Mesothelial cell of epicardium (in vitro differentiated cells): ENCODE data around the gene ZNF365. TPM values are rescaled to one million over a fixed set of nuclear protein-coding genes. Genes with fewer than 3 reads are reported as not detected.

Experiments used
- DNase-seq, 2 experiments: peaks; one replicate each; pipeline ENCODE4 v3.0.0; 2021; ENCODE audit warnings: low spot score in 2 of 2; ENCODE audit not compliant: unreplicated experiment in 2 of 2
- H3K27ac Mint-ChIP-seq: 2 replicates; pipeline ENCODE4 v1.8.0; 2021; ENCODE audit warnings: mixed read lengths
- H3K27me3 Mint-ChIP-seq: 2 replicates; pipeline ENCODE4 v1.8.0; 2021; ENCODE audit warnings: low read depth, mixed read lengths
- H3K36me3 Mint-ChIP-seq: 2 replicates; pipeline ENCODE4 v1.8.0; 2021; ENCODE audit warnings: mixed read lengths
- H3K4me1 Mint-ChIP-seq: 2 replicates; pipeline ENCODE4 v1.8.0; 2021; ENCODE audit warnings: mixed read lengths
- H3K4me3 Mint-ChIP-seq: 2 replicates; pipeline ENCODE4 v1.8.0; 2021; ENCODE audit warnings: mild to moderate bottlenecking, moderate library complexity, mixed read lengths
- H3K9me3 Mint-ChIP-seq: 2 replicates; pipeline ENCODE4 v1.8.0; 2021; ENCODE audit warnings: mixed read lengths
- total RNA-seq: library from RNA; stranded (reverse); gene quantifications from 3 replicates; pipeline ENCODE4 v1.2.1, GENCODE V29; 2021
- TF ChIP-seq, protein P1 (sequence below): fragments of 200-600 bp; sonication (generic); IDR thresholded peaks from one replicate; pipeline ENCODE4 v1.5.0; 2021; ENCODE audit warnings: antibody characterized with exemption; ENCODE audit not compliant: unreplicated experiment

Gene ZNF365
- total RNA-seq, 1 donor from 2014 or later = not detected

GRCh38 chr10:62442894-62443669, 68.9 kb downstream of the ZNF365 start:
- Mint-ChIP-seq H3K36me3 (no peaks in the 10 kb centered on the region), H3K4me3 (no peak overlapping the region), H3K4me1 (peaks cover 17% of the 10 kb centered on the region), H3K9me3 (no peaks in the 10 kb centered on the region), H3K27me3 (no peaks in the 10 kb centered on the region), H3K27ac (no peak overlapping the region)
- TF ChIP-seq, protein P1, sequence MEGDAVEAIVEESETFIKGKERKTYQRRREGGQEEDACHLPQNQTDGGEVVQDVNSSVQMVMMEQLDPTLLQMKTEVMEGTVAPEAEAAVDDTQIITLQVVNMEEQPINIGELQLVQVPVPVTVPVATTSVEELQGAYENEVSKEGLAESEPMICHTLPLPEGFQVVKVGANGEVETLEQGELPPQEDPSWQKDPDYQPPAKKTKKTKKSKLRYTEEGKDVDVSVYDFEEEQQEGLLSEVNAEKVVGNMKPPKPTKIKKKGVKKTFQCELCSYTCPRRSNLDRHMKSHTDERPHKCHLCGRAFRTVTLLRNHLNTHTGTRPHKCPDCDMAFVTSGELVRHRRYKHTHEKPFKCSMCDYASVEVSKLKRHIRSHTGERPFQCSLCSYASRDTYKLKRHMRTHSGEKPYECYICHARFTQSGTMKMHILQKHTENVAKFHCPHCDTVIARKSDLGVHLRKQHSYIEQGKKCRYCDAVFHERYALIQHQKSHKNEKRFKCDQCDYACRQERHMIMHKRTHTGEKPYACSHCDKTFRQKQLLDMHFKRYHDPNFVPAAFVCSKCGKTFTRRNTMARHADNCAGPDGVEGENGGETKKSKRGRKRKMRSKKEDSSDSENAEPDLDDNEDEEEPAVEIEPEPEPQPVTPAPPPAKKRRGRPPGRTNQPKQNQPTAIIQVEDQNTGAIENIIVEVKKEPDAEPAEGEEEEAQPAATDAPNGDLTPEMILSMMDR = no peak
- DNase-seq = no peak

DNA sequence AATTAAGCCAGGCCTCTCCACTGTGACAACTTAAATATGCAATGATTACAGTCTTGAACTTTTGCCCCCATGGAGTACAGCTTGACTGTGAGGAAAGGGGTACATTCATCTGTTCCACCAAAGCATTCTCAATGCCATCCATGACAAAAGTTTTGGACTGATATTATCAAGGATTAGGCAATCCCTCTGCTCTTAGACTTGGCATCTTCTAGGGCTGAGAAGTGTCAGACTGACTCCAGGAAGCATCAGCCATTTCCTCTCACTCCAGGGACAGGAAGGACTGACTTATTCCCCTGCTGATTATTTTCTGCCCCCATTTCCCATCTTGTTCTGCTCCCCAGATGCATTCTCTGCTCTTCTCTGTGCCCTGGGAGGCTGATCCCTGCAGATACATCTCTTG, 69.7 kb downstream of the ZNF365 start:
- TF ChIP-seq, protein P1 = no peak
- H3K4me1 Mint-ChIP-seq = peaks cover 17% of the 10 kb centered on the region
- no peak overlapping the region for H3K4me3 Mint-ChIP-seq
- no peaks in the 10 kb centered on the region for H3K36me3 Mint-ChIP-seq
- H3K27me3 Mint-ChIP-seq = no peaks in the 10 kb centered on the region
- DNase-seq = no peak
- H3K9me3 Mint-ChIP-seq = no peaks in the 10 kb centered on the region
- H3K27ac Mint-ChIP-seq = peak overlapping the region; percentile 9

DNA sequence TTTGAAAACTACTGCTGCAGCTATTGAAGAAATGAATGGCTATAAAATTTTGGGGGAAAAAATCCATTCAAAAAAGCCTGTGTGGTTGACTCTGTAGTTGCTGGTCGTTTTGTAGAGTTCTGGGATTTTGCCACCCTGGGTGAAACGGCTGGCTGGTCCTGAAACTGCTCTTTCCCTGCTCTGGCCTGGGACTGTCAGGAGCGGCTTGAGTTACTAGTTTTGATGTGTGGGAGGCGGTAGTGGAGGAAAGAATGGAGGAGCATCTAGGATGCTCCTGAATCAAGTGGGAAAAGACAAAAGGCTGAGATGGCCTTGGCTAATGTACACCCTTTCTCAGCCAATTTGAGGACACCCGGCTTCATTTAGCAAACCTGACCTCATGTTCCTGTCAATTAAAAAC, 72.5 kb downstream of the ZNF365 start:
- TF ChIP-seq, protein P1 = no peak
- Mint-ChIP-seq H3K27me3 (peaks cover 1% of the 10 kb centered on the region), H3K9me3 (no peaks in the 10 kb centered on the region), H3K27ac (no peak overlapping the region), H3K4me3 (no peak overlapping the region), H3K4me1 (peaks cover 17% of the 10 kb centered on the region), H3K36me3 (no peaks in the 10 kb centered on the region)
- no peak for DNase-seq

DNA sequence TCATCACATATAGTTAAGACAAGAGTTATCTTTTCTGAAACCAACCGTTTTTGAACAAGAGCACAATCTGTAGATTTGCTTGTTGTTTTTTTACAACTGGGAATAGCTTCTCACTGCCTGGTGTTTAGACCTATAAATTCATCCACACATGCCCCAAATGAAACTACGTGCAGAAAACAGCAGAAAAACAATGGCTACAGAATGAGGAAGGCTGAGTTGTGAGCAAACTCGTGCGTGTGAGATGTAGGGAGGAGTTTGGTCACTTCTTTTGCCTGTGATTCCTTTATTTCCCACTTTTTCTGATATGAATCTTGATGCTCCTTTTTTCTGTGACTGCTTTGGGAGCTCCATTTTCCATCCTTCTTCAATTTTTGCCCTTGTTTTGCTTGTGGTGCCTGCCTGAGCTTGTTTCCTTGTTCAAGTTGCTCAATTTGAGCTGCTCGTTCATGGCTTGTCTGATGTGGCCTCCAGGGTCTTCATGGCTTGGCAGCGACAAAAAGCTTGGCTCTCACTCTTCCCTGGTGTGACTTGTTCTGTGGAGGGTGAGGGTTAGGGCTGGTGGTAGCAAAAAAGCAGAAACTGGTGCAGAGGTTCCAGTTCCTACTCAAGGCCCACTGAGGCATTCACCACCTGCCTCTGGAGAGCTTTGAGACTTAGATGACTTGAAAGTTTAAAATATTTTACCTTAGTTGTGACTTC, 76.9 kb downstream of the ZNF365 start:
- H3K9me3 Mint-ChIP-seq = peaks cover 4% of the 10 kb centered on the region
- DNase-seq = no peak
- H3K27ac Mint-ChIP-seq = no peak overlapping the region
- peaks cover 1% of the 10 kb centered on the region for H3K27me3 Mint-ChIP-seq
- H3K36me3 Mint-ChIP-seq = no peaks in the 10 kb centered on the region
- peaks cover 5% of the 10 kb centered on the region for H3K4me1 Mint-ChIP-seq
- TF ChIP-seq, protein P1 = no peak
- no peak overlapping the region for H3K4me3 Mint-ChIP-seq

DNA sequence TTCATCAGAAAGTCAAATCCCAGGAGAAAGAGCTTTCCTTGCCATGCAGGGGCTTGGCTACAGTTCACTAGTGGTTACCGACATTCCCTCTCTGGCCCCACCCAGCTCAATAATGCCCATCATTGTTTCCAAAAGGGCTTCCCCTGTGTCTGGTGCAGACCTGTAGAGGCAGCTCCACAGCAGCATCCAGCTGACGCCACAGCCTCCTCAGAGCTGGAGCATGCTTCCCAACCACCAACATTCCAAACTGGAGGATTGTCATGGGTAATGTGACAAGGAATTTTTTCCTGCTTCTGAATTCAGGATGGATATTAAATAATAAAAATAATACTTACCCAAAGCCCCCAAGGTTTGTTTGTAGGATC, 77.4 kb downstream of the ZNF365 start:
- Mint-ChIP-seq H3K27ac (no peak overlapping the region), H3K4me3 (no peak overlapping the region), H3K27me3 (peaks cover 1% of the 10 kb centered on the region), H3K36me3 (no peaks in the 10 kb centered on the region), H3K4me1 (peaks cover 5% of the 10 kb centered on the region), H3K9me3 (peaks cover 4% of the 10 kb centered on the region)
- TF ChIP-seq, protein P1 = no peak
- DNase-seq = no peak

Other genes with a start within 250 kb of the ZNF365 start
- 6.0 to 6.9 TPM (median 6.1 TPM) in 3 replicates for gene RTKN2, start 105.5 kb upstream of the ZNF365 start, total RNA-seq